ENCODE data around the gene SLIT1. TPM values are rescaled to one million over a fixed set of nuclear protein-coding genes. Genes with fewer than 3 reads are reported as not detected.
A peak's percentile ranks its signal among the peaks of the same experiment; 100 is the strongest.

Gene SLIT1
- total and polyA plus RNA-seq, 2 of the 8 experiments (the other 6 are each of a cell fraction or from before 2014, with no cell fraction given) = 0.70 to 0.88 TPM

DNA sequence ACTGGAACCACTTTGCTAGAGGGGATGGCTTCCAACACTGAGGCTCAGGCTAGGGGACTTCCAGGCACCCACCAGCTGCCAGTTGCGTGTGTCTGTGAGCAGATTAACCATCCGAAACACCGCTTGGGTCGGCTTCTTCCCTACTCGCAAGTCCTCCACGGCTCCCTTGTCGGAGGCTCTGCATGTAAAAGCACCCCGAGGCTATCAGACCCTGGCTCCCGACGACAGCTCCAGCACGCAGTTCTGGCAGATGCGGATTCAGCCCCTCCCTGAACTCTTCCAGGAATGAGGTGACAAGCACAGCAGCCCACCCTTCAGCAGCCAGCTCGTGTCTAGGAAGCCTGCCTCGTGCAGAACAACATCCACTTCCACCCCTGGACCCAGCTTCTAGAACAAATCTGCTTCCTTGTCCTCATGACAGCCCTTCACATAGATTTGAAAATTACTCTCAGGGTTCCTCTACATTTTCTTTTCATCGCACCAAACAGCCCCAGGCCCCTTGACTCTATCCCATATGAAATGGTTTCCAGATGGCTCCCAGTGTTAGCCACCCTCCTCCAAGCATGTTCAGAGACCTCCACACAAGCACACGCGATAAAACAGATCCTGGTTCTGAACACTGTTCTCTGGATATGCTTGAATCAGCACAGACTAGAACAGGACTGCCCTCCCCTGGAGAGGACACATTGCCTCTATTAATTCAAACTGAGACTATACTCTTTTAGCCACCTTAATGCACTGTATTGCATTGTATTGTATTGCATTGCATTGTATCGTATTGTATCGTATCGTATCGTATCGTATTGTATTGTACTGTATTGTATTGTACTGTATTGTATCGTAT, 44.6 kb downstream of the SLIT1 start:
- Histone ChIP-seq H3K4me2 (ENCODE audit: insufficient read depth in 1 of 2, low read depth in 2 of 2, low read length in 2 of 2) (peak overlapping the region; percentile 47 to 52; a peak in 3 of 4 replicates), H3K56ac (replicated peaks; ENCODE audit: insufficient read length, low read depth, low read length) (no peak overlapping the region), H3K23ac (ENCODE audit: insufficient read length) (no peak overlapping the region), H3K9ac (replicated peaks in 1 of 4; ENCODE audit: extremely low read depth in 1 of 4, low read depth in 3 of 4, low read length in 3 of 4) (no peak overlapping the region), H3K36me3 (ENCODE audit: control insufficient read depth in 2 of 4, insufficient read depth in 4 of 4, low read length in 3 of 4) (no peaks in the 10 kb centered on the region), H4K91ac (replicated peaks; ENCODE audit: insufficient read length, low read length) (no peak overlapping the region), H2AFZ (ENCODE audit: low read length) (peak overlapping the region; percentile 42; the same call in 1 of the 2 replicates), H4K20me1 (replicated peaks in 1 of 2; ENCODE audit: control insufficient read depth in 1 of 2, insufficient read depth in 2 of 2, low read length in 2 of 2) (no peaks in the 10 kb centered on the region), H3K9me3 (ENCODE audit: insufficient read depth in 2 of 2, low read depth in 1 of 2, low read length in 1 of 2) (no peaks in the 10 kb centered on the region), H2BK120ac (replicated peaks; ENCODE audit: low read depth, low read length) (no peak overlapping the region), H3K14ac (ENCODE audit: insufficient read length) (no peak overlapping the region), H3K4me1 (replicated peaks in 1 of 4; ENCODE audit: control insufficient read depth in 3 of 4, insufficient read depth in 4 of 4, low read length in 3 of 4) (peaks cover 6 to 15% (median 14%) of the 10 kb centered on the region in 4 experiments), H3K4ac (replicated peaks; ENCODE audit: insufficient read length, low read depth, low read length) (no peak overlapping the region), H2BK15ac (ENCODE audit: low read length) (no peak overlapping the region), H3K23me2 (ENCODE audit: low read depth, low read length) (no peaks in the 10 kb centered on the region), H4K5ac (ENCODE audit: insufficient read length, low read depth, low read length) (no peak overlapping the region), H4K8ac (ENCODE audit: extremely low read depth, insufficient read depth, low read length) (no peak overlapping the region), H3K27ac (ENCODE audit: low read depth, low read length) (no peak overlapping the region), H2BK5ac (ENCODE audit: low read depth, low read length) (no peak overlapping the region), H2AK5ac (ENCODE audit: low read depth, low read length) (no peak overlapping the region), H2BK12ac (ENCODE audit: low read depth, low read length) (no peak overlapping the region), H2BK20ac (ENCODE audit: low read length) (no peak overlapping the region), H3K18ac (ENCODE audit: extremely low read depth, low read length) (no peak overlapping the region), H3K4me3 (ENCODE audit: extremely low read depth in 1 of 4, insufficient read depth in 2 of 4, low read depth in 3 of 4, low read length in 4 of 4) (no peak overlapping the region; a peak in 1 of 8 replicates), H3K27me3 (replicated peaks in 1 of 4; ENCODE audit: control insufficient read depth in 3 of 4, extremely low read depth in 1 of 4, insufficient read depth in 3 of 4, low read length in 3 of 4) (peaks cover 0 to 5% (median 2%) of the 10 kb centered on the region in 4 experiments; a peak in 3 of 7 replicates), H3K79me2 (ENCODE audit: control insufficient read depth in 1 of 2, insufficient read depth in 2 of 2, low read length in 2 of 2) (no peaks in the 10 kb centered on the region), H3K79me1 (ENCODE audit: low read depth, low read length) (no peaks in the 10 kb centered on the region)
- TF ChIP-seq EZH2 (IDR thresholded peaks at IDR 0.05; ENCODE audit: low read depth, low read length, severe bottlenecking) (peak; percentile 31), ZNF274 (IDR thresholded peaks at IDR 0.05; ENCODE audit: borderline replicate concordance, extremely low read depth, low read length) (no peak), RFX5 (IDR thresholded peaks at IDR 0.05; ENCODE audit: borderline replicate concordance, low read depth, low read length) (no peak), CBX8 (IDR thresholded peaks at IDR 0.05; ENCODE audit: borderline replicate concordance, low read depth, low read length) (no peak)
- FAIRE-seq (no peak), DNase-seq (ENCODE audit: low read depth in 1 of 2, low spot score in 2 of 2) (no peak)
- ChIA-PET POLR2A (ENCODE audit: partially characterized antibody) (interaction anchor here (0.7 to 1.2 kb wide), 2 partner anchors 22 to 68 kb away, joined by 3 read pairs; no protein-coding TSS in a partner anchor), CTCF (ENCODE audit: partially characterized antibody) (interaction anchor here (0.7 to 43.6 kb wide), 9 partner anchors 20 to 104 kb away, joined by 3 to 759 read pairs (median 24); no protein-coding TSS in a partner anchor)
- WGBS, 2 experiments (ENCODE audit: extremely low coverage in 1 of 2, insufficient coverage in 1 of 2, insufficient read length in 1 of 2, insufficient replicate concordance in 2 of 2, low coverage in 1 of 2, low lambda C conversion rate in 2 of 2, missing lambda C conversion rate in 1 of 2) = 66% methylated on average over 23 of the region's 23 CpGs; no CpG with 5 or more reads in 1 of the 2 experiments

Measured in H1 (cell line).